NCI-H1694 (cell line): ENCODE results near the gene NDST1.

ENCODE experiments used
- DNase-seq: peaks from one replicate; lab custom pipeline; 2025; lab: John Stamatoyannopoulos, UW

The NDST1 gene

GRCh38 chr5:150570333-150570732 lies 62.4 kb downstream of the NDST1 start:
- no peak for DNase-seq

GRCh38 chr5:150571836-150572235 lies 63.9 kb downstream of the NDST1 start:
- no peak for DNase-seq

GRCh38 chr5:150573216-150573615 lies 65.3 kb downstream of the NDST1 start:
- no peak for DNase-seq

- no peak for DNase-seq
Observed at GRCh38 chr5:150573867-150574817, 66.2 kb downstream of the NDST1 start.

- no peak for DNase-seq
Observed at GRCh38 chr5:150574818-150575547, 67.1 kb downstream of the NDST1 start.

GRCh38 chr5:150575745-150576448 lies 68.0 kb downstream of the NDST1 start:
- no peak for DNase-seq

- DNase-seq: no peak
Observed at GRCh38 chr5:150576449-150576949, 68.6 kb downstream of the NDST1 start.

GRCh38 chr5:150577378-150578139 lies 69.6 kb downstream of the NDST1 start:
- DNase-seq: no peak

- no peak for DNase-seq
Observed at GRCh38 chr5:150578781-150579461, 71.0 kb downstream of the NDST1 start.

- DNase-seq: no peak
Observed at GRCh38 chr5:150579462-150580400, 71.8 kb downstream of the NDST1 start.

GRCh38 chr5:150580917-150581316 lies 73.0 kb downstream of the NDST1 start:
- DNase-seq: no peak

GRCh38 chr5:150582241-150583109 lies 74.5 kb downstream of the NDST1 start:
- DNase-seq: no peak

GRCh38 chr5:150583541-150584225 lies 75.8 kb downstream of the NDST1 start:
- no peak for DNase-seq

- DNase-seq: no peak
Observed at GRCh38 chr5:150584556-150585335, 76.8 kb downstream of the NDST1 start.

- no peak for DNase-seq
Observed at GRCh38 chr5:150585781-150586341, 77.9 kb downstream of the NDST1 start.

GRCh38 chr5:150587016-150587415 lies 79.1 kb downstream of the NDST1 start:
- DNase-seq: no peak
